ENCODE data around the gene ZNF224. TPM values are rescaled to one million over a fixed set of nuclear protein-coding genes. Genes with fewer than 3 reads are reported as not detected.

Gene ZNF224
- total and polyA plus RNA-seq, 2 of the 8 experiments (the other 6 are each of a cell fraction or from before 2014, with no cell fraction given): 3.7 to 17.2 TPM

DNA sequence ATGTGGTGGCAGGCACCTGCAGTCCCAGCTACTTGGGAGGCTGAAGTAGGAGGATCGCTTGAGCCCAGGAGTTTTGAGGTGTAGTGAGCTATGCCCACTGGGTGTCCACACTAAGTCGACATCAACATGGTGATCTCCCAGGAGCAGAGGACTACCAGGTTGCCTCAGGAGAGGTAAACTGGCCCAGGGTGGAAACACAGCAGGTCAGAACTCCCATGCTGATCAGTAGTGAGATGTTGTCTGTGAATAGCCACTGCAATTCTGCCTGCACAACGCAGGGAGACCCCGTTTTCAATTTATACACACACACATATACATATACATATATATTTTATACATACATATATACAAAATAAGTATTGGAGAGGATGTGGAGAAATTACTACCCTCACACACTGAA, 2.1 kb upstream of the ZNF224 start (continued):
- TF ChIP-seq, protein P1, sequence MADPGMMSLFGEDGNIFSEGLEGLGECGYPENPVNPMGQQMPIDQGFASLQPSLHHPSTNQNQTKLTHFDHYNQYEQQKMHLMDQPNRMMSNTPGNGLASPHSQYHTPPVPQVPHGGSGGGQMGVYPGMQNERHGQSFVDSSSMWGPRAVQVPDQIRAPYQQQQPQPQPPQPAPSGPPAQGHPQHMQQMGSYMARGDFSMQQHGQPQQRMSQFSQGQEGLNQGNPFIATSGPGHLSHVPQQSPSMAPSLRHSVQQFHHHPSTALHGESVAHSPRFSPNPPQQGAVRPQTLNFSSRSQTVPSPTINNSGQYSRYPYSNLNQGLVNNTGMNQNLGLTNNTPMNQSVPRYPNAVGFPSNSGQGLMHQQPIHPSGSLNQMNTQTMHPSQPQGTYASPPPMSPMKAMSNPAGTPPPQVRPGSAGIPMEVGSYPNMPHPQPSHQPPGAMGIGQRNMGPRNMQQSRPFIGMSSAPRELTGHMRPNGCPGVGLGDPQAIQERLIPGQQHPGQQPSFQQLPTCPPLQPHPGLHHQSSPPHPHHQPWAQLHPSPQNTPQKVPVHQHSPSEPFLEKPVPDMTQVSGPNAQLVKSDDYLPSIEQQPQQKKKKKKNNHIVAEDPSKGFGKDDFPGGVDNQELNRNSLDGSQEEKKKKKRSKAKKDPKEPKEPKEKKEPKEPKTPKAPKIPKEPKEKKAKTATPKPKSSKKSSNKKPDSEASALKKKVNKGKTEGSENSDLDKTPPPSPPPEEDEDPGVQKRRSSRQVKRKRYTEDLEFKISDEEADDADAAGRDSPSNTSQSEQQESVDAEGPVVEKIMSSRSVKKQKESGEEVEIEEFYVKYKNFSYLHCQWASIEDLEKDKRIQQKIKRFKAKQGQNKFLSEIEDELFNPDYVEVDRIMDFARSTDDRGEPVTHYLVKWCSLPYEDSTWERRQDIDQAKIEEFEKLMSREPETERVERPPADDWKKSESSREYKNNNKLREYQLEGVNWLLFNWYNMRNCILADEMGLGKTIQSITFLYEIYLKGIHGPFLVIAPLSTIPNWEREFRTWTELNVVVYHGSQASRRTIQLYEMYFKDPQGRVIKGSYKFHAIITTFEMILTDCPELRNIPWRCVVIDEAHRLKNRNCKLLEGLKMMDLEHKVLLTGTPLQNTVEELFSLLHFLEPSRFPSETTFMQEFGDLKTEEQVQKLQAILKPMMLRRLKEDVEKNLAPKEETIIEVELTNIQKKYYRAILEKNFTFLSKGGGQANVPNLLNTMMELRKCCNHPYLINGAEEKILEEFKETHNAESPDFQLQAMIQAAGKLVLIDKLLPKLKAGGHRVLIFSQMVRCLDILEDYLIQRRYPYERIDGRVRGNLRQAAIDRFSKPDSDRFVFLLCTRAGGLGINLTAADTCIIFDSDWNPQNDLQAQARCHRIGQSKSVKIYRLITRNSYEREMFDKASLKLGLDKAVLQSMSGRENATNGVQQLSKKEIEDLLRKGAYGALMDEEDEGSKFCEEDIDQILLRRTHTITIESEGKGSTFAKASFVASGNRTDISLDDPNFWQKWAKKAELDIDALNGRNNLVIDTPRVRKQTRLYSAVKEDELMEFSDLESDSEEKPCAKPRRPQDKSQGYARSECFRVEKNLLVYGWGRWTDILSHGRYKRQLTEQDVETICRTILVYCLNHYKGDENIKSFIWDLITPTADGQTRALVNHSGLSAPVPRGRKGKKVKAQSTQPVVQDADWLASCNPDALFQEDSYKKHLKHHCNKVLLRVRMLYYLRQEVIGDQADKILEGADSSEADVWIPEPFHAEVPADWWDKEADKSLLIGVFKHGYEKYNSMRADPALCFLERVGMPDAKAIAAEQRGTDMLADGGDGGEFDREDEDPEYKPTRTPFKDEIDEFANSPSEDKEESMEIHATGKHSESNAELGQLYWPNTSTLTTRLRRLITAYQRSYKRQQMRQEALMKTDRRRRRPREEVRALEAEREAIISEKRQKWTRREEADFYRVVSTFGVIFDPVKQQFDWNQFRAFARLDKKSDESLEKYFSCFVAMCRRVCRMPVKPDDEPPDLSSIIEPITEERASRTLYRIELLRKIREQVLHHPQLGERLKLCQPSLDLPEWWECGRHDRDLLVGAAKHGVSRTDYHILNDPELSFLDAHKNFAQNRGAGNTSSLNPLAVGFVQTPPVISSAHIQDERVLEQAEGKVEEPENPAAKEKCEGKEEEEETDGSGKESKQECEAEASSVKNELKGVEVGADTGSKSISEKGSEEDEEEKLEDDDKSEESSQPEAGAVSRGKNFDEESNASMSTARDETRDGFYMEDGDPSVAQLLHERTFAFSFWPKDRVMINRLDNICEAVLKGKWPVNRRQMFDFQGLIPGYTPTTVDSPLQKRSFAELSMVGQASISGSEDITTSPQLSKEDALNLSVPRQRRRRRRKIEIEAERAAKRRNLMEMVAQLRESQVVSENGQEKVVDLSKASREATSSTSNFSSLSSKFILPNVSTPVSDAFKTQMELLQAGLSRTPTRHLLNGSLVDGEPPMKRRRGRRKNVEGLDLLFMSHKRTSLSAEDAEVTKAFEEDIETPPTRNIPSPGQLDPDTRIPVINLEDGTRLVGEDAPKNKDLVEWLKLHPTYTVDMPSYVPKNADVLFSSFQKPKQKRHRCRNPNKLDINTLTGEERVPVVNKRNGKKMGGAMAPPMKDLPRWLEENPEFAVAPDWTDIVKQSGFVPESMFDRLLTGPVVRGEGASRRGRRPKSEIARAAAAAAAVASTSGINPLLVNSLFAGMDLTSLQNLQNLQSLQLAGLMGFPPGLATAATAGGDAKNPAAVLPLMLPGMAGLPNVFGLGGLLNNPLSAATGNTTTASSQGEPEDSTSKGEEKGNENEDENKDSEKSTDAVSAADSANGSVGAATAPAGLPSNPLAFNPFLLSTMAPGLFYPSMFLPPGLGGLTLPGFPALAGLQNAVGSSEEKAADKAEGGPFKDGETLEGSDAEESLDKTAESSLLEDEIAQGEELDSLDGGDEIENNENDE (IDR thresholded peaks at IDR 0.05; ENCODE audit: insufficient replicate concordance, low read length): no peak
- no peak for TF ChIP-seq TBP (IDR thresholded peaks at IDR 0.05; ENCODE audit: low read depth, low read length)

Data from H1 (cell line).